ENCODE measurements around the gene KEAP1. TPM values are rescaled to one million over a fixed set of nuclear protein-coding genes. Genes with fewer than 3 reads are reported as not detected.

KEAP1 gene
- total and polyA plus RNA-seq, 10 of the 15 experiments (the other 5 are each of a cell fraction or from before 2014, with no cell fraction given) = 1.4 to 87.7 (median 48.6) TPM

- Histone ChIP-seq H3K4me1 (ENCODE audit: control insufficient read depth, insufficient read depth, low read length) (no peaks in the 10 kb centered on the region), H3K9me3 (replicated peaks; ENCODE audit: control insufficient read depth, insufficient read depth, low read length) (no peaks in the 10 kb centered on the region), H3K4me2 (ENCODE audit: control insufficient read depth, insufficient read depth) (no peak overlapping the region), H3K36me3 (ENCODE audit: control insufficient read depth in 2 of 2, insufficient read depth in 2 of 2, low read length in 1 of 2) (peaks cover 0 to 4% of the 10 kb centered on the region in 2 experiments; a peak in 1 of 4 replicates), H4K20me1 (ENCODE audit: control insufficient read depth, insufficient read depth) (no peaks in the 10 kb centered on the region), H3K9ac (ENCODE audit: control insufficient read depth, insufficient read depth, low read length) (no peak overlapping the region), H3K27me3 (replicated peaks in 1 of 2; ENCODE audit: control insufficient read depth in 2 of 2, insufficient read depth in 2 of 2, low read length in 1 of 2) (no peaks in the 10 kb centered on the region; a peak in 1 of 4 replicates), H3K27ac (ENCODE audit: control insufficient read depth, insufficient read depth) (no peak overlapping the region), H3K4me3 (no peak overlapping the region), H2AFZ (ENCODE audit: control insufficient read depth, low read depth, low read length) (no peak overlapping the region), H3K79me2 (ENCODE audit: control insufficient read depth, insufficient read depth, low read length) (no peaks in the 10 kb centered on the region)
- POLR2A ChIA-PET = interaction anchor here (0.6 kb wide), 4 partner anchors 70 to 1958 kb away, joined by 3 to 5 read pairs (median 4); partner anchors contain the start of gene ZNF414
- intact Hi-C loops (cut with micrococcal nuclease; ENCODE audit: unreplicated experiment) = no loop called here
- SMC1A ChIA-PET (ENCODE audit: uncharacterized antibody, unreplicated experiment) = no interaction called here
- FAIRE-seq (no peak), DNase-seq (ENCODE audit: low read depth, low spot score) (no peak), ATAC-seq (peak; percentile 79)
- TF ChIP-seq MAX (IDR thresholded peaks at IDR 0.05; ENCODE audit: low read depth, low read length) (no peak), SRF (IDR thresholded peaks at IDR 0.05; ENCODE audit: low read depth in 2 of 2, low read length in 2 of 2) (no peak), PBX3 (IDR thresholded peaks at IDR 0.05; ENCODE audit: insufficient replicate concordance, low read depth, low read length) (no peak), SMC3 (IDR thresholded peaks at IDR 0.05; ENCODE audit: borderline replicate concordance, low read length) (peak; percentile 18; the same call in 1 of the 2 replicates), CTCF (IDR thresholded peaks at IDR 0.05 in 2 of 3, conservative IDR thresholded peaks at IDR 0.05 in 1 of 3; ENCODE audit: control insufficient read depth in 2 of 3, extremely low read depth in 1 of 3, insufficient read depth in 1 of 3, low read depth in 3 of 3, low read length in 3 of 3) (peak; percentile 34 to 46 (median 36); a peak in 5 of 6 replicates), ZNF217 (IDR thresholded peaks at IDR 0.05) (no peak), ETV6 (conservative IDR thresholded peaks at IDR 0.05 in 1 of 2, IDR thresholded peaks at IDR 0.05 in 1 of 2; ENCODE audit: borderline replicate concordance in 1 of 2, low read depth in 1 of 2) (no peak), ELK1 (IDR thresholded peaks at IDR 0.05; ENCODE audit: low read depth, low read length) (no peak)
- WGBS (ENCODE audit: insufficient coverage, insufficient replicate concordance, low lambda C conversion rate, missing lambda C conversion rate) = 17% methylated on average over 6 of the region's 6 CpGs
- RAD21 ChIA-PET (ENCODE audit: unreplicated experiment) = interaction anchor here (1.0 to 1.4 kb wide), 2 partner anchors 56 to 228 kb away, joined by 3 read pairs; no protein-coding TSS in a partner anchor
- in situ Hi-C loops (cut with MboI) = no loop called here
- BruUV-seq (replicated peaks) = no TSS peak
- CTCF ChIA-PET = interaction anchor here (0.7 to 2.7 kb wide), 5 partner anchors 11 to 173 kb away, joined by 3 to 7 read pairs (median 4); no protein-coding TSS in a partner anchor
Observed at GRCh38 chr19:10471909-10472308, 31.2 kb downstream of the KEAP1 start.

Data from GM12878 (cell line).